ENCODE data around the gene PRSS48. TPM values are rescaled to one million over a fixed set of nuclear protein-coding genes. Genes with fewer than 3 reads are reported as not detected.
"Not testable (repeated sequence)": the region's sequence is repeated elsewhere in the genome, so short reads cannot be mapped to it uniquely, and the experiment has no call there.

PRSS48 gene
- total RNA-seq, 1 donor from 2014 or later, result not detected

- intact Hi-C loops (cut with micrococcal nuclease), result no loop called here
Observed at GRCh38 chr4:151316645-151317044, 39.7 kb downstream of the PRSS48 start.

GRCh38 chr4:151318307-151319006, 41.5 kb downstream of the PRSS48 start:
- intact Hi-C loops (cut with micrococcal nuclease), result no loop called here

- intact Hi-C loops (cut with micrococcal nuclease), result no loop called here
Observed at GRCh38 chr4:151319490-151319889, 42.5 kb downstream of the PRSS48 start.

GRCh38 chr4:151321586-151321985, 44.6 kb downstream of the PRSS48 start:
- intact Hi-C loops (cut with micrococcal nuclease), result no loop called here

GRCh38 chr4:151322161-151322560, 45.2 kb downstream of the PRSS48 start:
- intact Hi-C loops (cut with micrococcal nuclease), result not testable (repeated sequence)

- intact Hi-C loops (cut with micrococcal nuclease), result no loop called here
Observed at GRCh38 chr4:151322570-151322969, 45.6 kb downstream of the PRSS48 start.

GRCh38 chr4:151323667-151324066, 46.7 kb downstream of the PRSS48 start:
- intact Hi-C loops (cut with micrococcal nuclease), result no loop called here

- intact Hi-C loops (cut with micrococcal nuclease), result no loop called here
Observed at GRCh38 chr4:151324124-151324751, 47.3 kb downstream of the PRSS48 start.

- intact Hi-C loops (cut with micrococcal nuclease), result no loop called here
Observed at GRCh38 chr4:151324752-151325110, 47.8 kb downstream of the PRSS48 start.

GRCh38 chr4:151325111-151325948, 48.4 kb downstream of the PRSS48 start, which contains the start of gene SH3D19:
SH3D19 (minus strand) TSS chr4:151325605; CDS start chr4:151325352, 253 bp downstream.
- intact Hi-C loops (cut with micrococcal nuclease), result no loop called here

- intact Hi-C loops (cut with micrococcal nuclease), result no loop called here
Observed at GRCh38 chr4:151325949-151326246, 48.9 kb downstream of the PRSS48 start.

GRCh38 chr4:151329217-151330007, 52.5 kb downstream of the PRSS48 start:
- intact Hi-C loops (cut with micrococcal nuclease), result no loop called here

- intact Hi-C loops (cut with micrococcal nuclease), result no loop called here
Observed at GRCh38 chr4:151331276-151332042, 54.5 kb downstream of the PRSS48 start.

GRCh38 chr4:151339467-151339866, 62.5 kb downstream of the PRSS48 start:
- intact Hi-C loops (cut with micrococcal nuclease), result no loop called here

GRCh38 chr4:151340751-151341385, 63.9 kb downstream of the PRSS48 start:
- intact Hi-C loops (cut with micrococcal nuclease), result no loop called here

Other genes starting within 250 kb of the PRSS48 start
- 1,373 and 1,443 TPM in 2 replicates for gene RPS3A, start 177.5 kb upstream of the PRSS48 start, total RNA-seq
- not detected in 2 replicates for gene SH3D19, start 48.4 kb downstream of the PRSS48 start, total RNA-seq
- not detected in 2 replicates for gene FHIP1A, start 132.0 kb downstream of the PRSS48 start, total RNA-seq